GM19452 (cell line): Measurements from ENCODE around the gene MYO1B.

Experiments
- ATAC-seq: cut with Tn5 transposase; IDR thresholded peaks from one replicate; pipeline ENCODE4 v1.9.1; 2021; ENCODE audit not compliant: unreplicated experiment

The MYO1B gene

DNA sequence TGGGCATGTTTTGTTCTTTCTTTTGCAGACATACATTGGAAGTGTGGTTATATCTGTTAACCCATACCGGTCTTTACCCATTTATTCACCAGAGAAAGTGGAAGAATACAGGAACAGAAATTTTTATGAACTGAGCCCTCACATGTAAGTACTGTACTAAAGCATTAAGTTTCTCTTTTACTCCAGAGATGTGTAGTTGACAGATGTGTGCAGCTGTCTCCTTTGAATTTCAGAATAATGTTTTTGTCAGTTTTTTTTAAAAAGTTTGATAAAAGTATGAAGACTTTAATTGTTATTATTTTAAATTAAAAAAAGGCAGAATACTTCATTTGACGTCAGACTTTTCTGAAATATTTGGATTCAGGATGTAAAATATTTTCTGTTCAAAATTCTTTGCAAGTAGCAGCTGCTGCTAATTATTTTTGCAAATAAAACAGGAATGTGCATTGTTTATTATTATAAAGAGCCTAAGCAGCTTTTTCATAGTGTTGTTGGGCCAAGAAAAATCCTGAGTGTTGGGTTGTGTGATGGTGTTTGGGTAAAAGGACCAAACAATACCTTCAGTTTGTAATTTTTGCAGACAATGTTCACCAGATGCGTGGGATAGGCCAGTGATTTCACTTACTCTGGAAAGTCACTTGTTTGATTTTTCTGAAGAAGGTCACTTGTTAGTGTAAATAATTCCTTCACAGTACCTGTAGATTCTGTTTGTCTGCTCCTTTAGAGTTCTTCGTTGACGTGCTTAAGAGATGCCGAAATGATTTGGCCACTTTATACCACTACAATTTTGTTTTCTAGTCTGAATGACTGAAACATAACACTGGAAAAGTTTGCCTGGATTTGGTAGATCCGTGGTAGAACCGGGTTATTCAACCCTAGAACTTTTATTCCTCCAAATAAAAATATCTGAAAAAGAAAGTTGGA is 51.1 kb downstream of the MYO1B start:
- no peak for ATAC-seq

- ATAC-seq = no peak
These were observed 51.8 kb downstream of the MYO1B start for GRCh38 chr2:191297033-191297432.

GRCh38 chr2:191298306-191298705 is 53.1 kb downstream of the MYO1B start:
- ATAC-seq = no peak

GRCh38 chr2:191299010-191299409 is 53.8 kb downstream of the MYO1B start:
- ATAC-seq = no peak

DNA sequence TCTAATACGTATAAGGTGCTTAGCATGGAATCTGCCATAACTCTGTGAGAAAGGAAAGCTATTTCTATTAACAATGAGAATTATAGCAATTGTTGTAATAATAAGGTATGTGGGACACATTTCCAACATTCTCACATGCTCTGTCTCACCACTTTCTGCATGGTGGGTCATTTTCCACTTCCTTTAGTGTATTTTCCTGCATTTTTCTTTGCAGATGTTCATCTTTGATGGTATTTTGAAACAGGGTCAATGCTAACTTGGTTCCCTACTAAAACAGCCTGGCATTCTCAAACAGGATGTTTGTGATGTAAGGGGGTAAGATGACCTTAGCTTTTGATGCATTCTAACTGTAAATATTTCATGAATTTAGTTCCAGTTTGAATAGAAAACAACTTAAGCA is 54.7 kb downstream of the MYO1B start:
- no peak for ATAC-seq

- no peak for ATAC-seq
These were observed 56.8 kb downstream of the MYO1B start for GRCh38 chr2:191301971-191302370.

DNA sequence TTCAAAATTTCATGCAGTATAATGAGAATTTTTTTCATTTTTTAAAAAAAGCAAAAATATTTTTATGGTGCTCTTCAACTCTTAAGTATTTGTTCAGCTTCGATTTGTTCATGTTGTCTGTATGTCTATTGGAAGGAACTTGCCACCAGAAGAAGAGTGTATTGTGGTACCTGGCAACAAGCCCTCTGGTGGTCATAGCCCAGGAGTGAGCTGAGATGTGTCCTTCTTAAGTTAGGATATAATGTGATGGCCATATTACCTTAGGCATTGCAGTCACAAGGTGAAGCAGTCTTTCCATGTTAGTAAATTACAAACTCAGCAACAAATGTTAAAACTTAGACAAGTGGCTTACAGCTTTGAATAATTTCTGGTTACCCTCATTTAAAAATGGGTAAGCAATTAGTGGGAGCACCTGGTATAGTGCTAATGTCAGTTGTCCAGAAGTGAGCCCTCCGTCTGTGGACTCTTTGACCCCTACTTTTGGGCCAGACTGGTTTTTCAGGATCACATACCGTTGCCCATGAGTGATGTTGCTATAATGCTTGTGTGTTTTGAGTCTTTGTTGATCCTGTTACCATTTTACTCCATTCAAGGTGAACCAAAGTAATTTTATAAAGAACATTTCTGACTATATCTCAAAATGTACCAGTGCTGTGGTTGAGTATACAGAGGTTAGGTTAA is 57.4 kb downstream of the MYO1B start:
- peak; percentile 60 for ATAC-seq

- no peak for ATAC-seq
These were observed 58.2 kb downstream of the MYO1B start for GRCh38 chr2:191303140-191304005.

GRCh38 chr2:191304939-191305875 is 60.0 kb downstream of the MYO1B start:
- no peak for ATAC-seq

DNA sequence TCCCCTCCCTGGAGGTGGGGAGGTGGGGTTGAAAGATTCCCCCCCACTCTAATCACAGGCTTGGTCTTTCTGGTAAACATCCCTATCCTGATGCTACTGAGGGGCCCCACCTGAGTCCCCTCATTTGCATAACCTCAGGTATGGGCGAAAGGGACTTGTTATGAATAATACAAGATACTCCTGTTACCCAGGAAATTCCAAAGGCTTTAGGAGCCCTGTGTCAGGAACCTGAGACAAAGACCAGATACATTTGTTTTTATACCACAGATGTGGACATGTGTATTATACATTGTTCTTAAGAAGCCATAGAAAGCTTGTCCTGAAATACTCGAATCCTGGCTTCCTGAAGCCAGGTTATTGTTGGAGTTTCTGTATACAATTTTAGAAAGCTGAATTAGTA is 62.8 kb downstream of the MYO1B start:
- no peak for ATAC-seq

DNA sequence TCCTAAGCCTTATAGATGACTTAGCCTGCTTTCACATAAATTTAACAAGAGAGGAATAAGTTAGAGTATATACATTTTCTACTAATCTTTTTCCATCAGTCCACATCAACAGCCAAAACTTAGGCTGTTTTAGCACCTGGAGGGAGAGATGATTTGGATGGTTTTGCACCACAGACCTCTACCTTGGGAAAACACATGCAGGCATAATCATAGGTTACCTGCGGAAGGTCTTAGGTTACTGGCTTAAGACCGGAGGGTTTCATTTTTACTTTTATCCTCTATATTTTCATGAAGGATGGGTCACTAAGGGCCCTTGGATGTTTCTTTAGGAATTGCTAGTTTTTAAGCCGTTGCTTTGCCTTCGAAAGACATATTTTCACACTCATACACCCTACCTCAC is 66.0 kb downstream of the MYO1B start:
- ATAC-seq = no peak

GRCh38 chr2:191311627-191312026 is 66.4 kb downstream of the MYO1B start:
- ATAC-seq = no peak

- no peak for ATAC-seq
These were observed 67.0 kb downstream of the MYO1B start for GRCh38 chr2:191312163-191312562.

- ATAC-seq = no peak
These were observed 67.5 kb downstream of the MYO1B start for GRCh38 chr2:191312662-191313061.

DNA sequence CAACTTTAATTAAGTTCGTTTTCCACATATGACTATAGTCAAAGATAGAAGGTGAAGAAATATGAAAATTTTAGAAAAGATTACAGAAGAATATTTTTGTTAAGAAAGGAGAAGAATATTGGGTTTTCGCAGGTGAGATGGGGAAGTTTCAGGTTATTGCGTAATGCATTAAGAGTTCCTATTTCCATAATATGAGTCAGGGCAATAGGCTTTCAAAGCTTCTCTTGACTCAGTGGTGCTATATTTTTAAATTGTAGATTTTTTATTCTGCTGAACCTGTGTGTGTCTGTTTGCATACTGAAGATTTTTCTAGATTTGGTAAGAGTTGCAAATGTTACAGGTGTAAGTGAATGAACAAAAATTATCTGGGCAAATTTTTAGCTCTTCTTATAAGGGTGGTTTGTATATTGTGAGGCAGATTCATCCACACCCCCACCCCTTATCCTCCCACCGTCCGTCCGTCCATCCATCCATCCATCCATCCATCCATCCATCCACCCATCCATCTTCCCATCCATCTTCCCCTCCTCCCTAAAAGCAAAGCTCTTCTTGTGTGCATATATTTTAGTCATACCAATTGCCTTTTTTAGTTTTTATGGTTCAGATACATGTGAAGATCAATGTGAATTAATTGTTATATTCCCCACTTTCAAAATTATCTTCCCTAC is 69.6 kb downstream of the MYO1B start:
- ATAC-seq = no peak

- no peak for ATAC-seq
These were observed 70.2 kb downstream of the MYO1B start for GRCh38 chr2:191315365-191315752.

DNA sequence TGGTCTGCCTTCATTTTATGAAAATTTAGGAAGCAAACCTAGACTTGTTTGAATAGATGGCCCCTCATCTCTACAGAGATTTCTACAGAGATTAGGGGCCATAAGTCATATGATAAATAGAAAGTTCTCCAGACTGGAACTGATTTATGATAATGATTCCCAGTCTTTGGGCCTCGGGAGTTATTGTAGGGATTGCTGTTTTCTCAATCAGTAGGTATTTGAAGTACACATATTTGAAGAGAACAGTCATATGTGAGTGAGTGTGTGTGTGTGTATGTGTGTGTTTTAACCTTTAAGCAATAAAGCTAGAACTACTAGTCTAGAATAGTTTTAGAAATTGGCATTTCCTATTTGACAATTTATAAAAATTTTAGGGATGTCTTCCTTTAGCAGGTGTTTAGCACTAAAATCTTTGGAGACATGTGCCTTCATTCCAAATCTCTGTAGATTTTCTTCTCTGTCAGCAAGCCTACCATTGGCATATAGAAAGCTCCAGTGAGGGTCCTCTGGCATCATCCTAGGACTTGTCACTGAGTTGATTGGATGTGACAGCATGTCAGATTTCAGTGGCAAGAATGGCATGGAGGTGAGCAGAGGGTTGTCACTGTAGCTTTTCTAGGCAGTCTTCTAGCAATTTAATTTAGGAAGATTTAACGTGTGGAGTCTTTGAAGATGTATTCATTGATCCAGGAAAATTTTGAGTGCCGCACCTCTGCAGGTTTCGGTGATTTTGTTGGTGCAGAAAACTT is 71.2 kb downstream of the MYO1B start:
- no peak for ATAC-seq

GRCh38 chr2:191318037-191318728 is 73.0 kb downstream of the MYO1B start:
- no peak for ATAC-seq

DNA sequence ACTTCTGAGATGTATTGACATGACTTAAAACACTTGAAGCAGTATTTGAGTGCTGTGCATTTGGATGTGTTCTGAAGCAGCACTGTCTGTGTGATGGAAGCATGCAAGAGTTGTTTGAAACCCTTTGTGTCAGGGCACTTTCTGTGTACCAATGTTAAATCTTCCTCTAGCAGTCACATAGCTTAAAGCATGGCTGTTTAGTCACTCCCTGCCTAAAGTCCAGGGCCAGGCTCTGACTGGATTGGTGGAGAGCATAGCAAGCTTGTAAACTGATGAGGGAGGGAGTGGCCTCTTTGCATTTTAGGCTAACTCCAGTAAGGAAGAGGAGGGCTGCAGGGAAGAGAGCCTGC is 73.5 kb downstream of the MYO1B start:
- no peak for ATAC-seq
